Body of pancreas (tissue), 4 donors: ENCODE results near the gene SOCS3.

Experiments used
- POLR2A ChIP-seq, 3 donors: fragments of 450-650 bp; IDR thresholded peaks; one replicate each; pipeline ENCODE4 v1.6.1; 2016; ENCODE audit warnings: antibody characterized with exemption in 3 of 3, mild to moderate bottlenecking in 2 of 3
- TF ChIP-seq, protein P1 (sequence below), 7 experiments: fragments of 450-650 bp in 4 of 7; fragments of 200-600 bp in 3 of 7; sonication (generic) in 3 of 7; IDR thresholded peaks; one replicate each; pipeline ENCODE4 v1.5.1; 2016 to 2019; ENCODE audit warnings: antibody characterized with exemption in 7 of 7

DNA sequence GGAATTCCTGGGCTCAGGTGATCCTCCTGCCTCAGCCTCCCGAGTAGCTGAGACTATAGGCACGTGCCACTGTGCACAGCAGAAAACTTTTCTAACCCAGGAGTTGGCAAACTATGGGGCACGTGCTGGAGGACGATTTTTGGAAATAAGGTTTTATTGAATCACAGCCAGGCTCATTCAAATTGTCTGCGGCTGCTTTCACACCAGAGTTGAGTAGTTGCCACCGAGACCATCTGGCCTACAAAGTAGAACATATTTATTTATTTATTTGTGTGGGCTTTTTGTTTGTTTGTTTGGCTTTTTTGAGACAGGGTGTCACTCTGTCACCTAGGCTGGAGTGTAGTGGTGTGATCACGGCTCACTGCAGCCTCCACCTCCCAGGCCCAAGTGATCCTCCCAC, 11.2 kb upstream of the SOCS3 start:
- no peak for TF ChIP-seq POLR2A (IDR thresholded peaks at IDR 0.05)
- TF ChIP-seq, protein P1, sequence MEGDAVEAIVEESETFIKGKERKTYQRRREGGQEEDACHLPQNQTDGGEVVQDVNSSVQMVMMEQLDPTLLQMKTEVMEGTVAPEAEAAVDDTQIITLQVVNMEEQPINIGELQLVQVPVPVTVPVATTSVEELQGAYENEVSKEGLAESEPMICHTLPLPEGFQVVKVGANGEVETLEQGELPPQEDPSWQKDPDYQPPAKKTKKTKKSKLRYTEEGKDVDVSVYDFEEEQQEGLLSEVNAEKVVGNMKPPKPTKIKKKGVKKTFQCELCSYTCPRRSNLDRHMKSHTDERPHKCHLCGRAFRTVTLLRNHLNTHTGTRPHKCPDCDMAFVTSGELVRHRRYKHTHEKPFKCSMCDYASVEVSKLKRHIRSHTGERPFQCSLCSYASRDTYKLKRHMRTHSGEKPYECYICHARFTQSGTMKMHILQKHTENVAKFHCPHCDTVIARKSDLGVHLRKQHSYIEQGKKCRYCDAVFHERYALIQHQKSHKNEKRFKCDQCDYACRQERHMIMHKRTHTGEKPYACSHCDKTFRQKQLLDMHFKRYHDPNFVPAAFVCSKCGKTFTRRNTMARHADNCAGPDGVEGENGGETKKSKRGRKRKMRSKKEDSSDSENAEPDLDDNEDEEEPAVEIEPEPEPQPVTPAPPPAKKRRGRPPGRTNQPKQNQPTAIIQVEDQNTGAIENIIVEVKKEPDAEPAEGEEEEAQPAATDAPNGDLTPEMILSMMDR (IDR thresholded peaks at IDR 0.05), result no peak
